ENCODE measurements around the gene CLSTN2. TPM values are rescaled to one million over a fixed set of nuclear protein-coding genes. Genes with fewer than 3 reads are reported as not detected.

Gene CLSTN2
- total RNA-seq, 1 experiment from 2014 or later: 0.68 TPM

- WGBS (ENCODE audit: extremely low coverage, insufficient read length, low lambda C conversion rate): no CpG with 5 or more reads among the region's 3 CpGs
- Mint-ChIP-seq H3K4me1 (peaks cover 10 to 12% of the 10 kb centered on the region in 2 experiments; a peak in 3 of 4 replicates), H3K9me3 (0 out of 5 replicates have a peak, but pooled peaks cover 0 to 5% of the 10 kb centered on the region in 2 experiments), H3K27ac (no peak overlapping the region), H3K27me3 (ENCODE audit: low read depth) (peaks cover 3% of the 10 kb centered on the region; the same call in 1 of the 2 replicates), H3K36me3 (ENCODE audit: insufficient read depth in 1 of 3, low read depth in 3 of 3) (peaks cover 0 to 4% (median 2%) of the 10 kb centered on the region in 3 experiments; a peak in 1 of 7 replicates), H3K4me3 (no peak overlapping the region)
- TF ChIP-seq CTCF (conservative IDR thresholded peaks at IDR 0.05): no peak
- H3K18ac ChIP-seq (ENCODE audit: insufficient read length, low read depth, low read length): no peak overlapping the region
- DNase-seq: no peak
- H2BK20ac ChIP-seq (ENCODE audit: low read depth, low read length, poor library complexity, severe bottlenecking): no peak overlapping the region
- H3K4me2 ChIP-seq (ENCODE audit: insufficient read depth, insufficient read length, low read length): no peak overlapping the region
- H4K5ac ChIP-seq (ENCODE audit: insufficient read length, low read depth, low read length): no peak overlapping the region
- no peak overlapping the region for H2AK5ac ChIP-seq (ENCODE audit: insufficient read length, low read length)
- H2BK12ac ChIP-seq (ENCODE audit: insufficient read length, low read depth, low read length): no peak overlapping the region
- no peak overlapping the region for H3K56ac ChIP-seq (ENCODE audit: insufficient read length, low read depth, low read length)
- H2BK15ac ChIP-seq (ENCODE audit: low read depth, low read length): no peak overlapping the region
- H4K8ac ChIP-seq (replicated peaks; ENCODE audit: insufficient read length, low read depth, low read length): no peak overlapping the region
- no peak overlapping the region for H2BK5ac ChIP-seq (ENCODE audit: insufficient read length, low read length)
- no peak overlapping the region for H2AFZ ChIP-seq (ENCODE audit: low read length)
- no peak overlapping the region for H3K14ac ChIP-seq (ENCODE audit: insufficient read depth, low read length)
- no peak overlapping the region for H3K27ac ChIP-seq (ENCODE audit: insufficient read length, low read depth, low read length)
- H3K4me1 ChIP-seq (ENCODE audit: insufficient read depth, low read length): no peaks in the 10 kb centered on the region
- no peak overlapping the region for H4K91ac ChIP-seq (ENCODE audit: insufficient read length, low read depth, low read length)
- H3K79me2 ChIP-seq (ENCODE audit: insufficient read depth, low read length): no peaks in the 10 kb centered on the region
- H3K9me3 ChIP-seq (ENCODE audit: control insufficient read depth, low read depth, low read length): no peaks in the 10 kb centered on the region
- H4K20me1 ChIP-seq (ENCODE audit: control insufficient read depth, insufficient read depth, insufficient read length): no peaks in the 10 kb centered on the region
- H3K9ac ChIP-seq (ENCODE audit: extremely low read depth, insufficient read length, low read length): no peak overlapping the region
- H3T11ph ChIP-seq (ENCODE audit: low read length): no peak overlapping the region
- H3K23me2 ChIP-seq (ENCODE audit: insufficient read length, low read depth, low read length, poor library complexity, severe bottlenecking): no peaks in the 10 kb centered on the region
- no peak overlapping the region for H3K4ac ChIP-seq (ENCODE audit: low read depth, low read length)
- H3K23ac ChIP-seq (ENCODE audit: insufficient read length, low read depth, low read length): no peak overlapping the region
- no peak overlapping the region for H2BK120ac ChIP-seq (ENCODE audit: low read depth, low read length, poor library complexity, severe bottlenecking)
- no peaks in the 10 kb centered on the region for H3K79me1 ChIP-seq (ENCODE audit: insufficient read depth, low read depth, low read length, poor library complexity, severe bottlenecking)
- no peaks in the 10 kb centered on the region for H3K27me3 ChIP-seq (ENCODE audit: insufficient read depth, low read length)
These were observed 243.0 kb downstream of the CLSTN2 start for GRCh38 chr3:140177943-140178342.

Data from H9 (cell line).